Body of pancreas (tissue), 4 donors: ENCODE data around the gene KIAA0586.

Experiments used
- POLR2A ChIP-seq, 3 donors: fragments of 450-650 bp; IDR thresholded peaks; one replicate each; pipeline ENCODE4 v1.6.1; 2016; ENCODE audit warnings: antibody characterized with exemption in 3 of 3, mild to moderate bottlenecking in 2 of 3
- TF ChIP-seq, protein P1 (sequence below), 7 experiments: fragments of 450-650 bp in 4 of 7; fragments of 200-600 bp in 3 of 7; sonication (generic) in 3 of 7; IDR thresholded peaks; one replicate each; pipeline ENCODE4 v1.5.1; 2016 to 2019; ENCODE audit warnings: antibody characterized with exemption in 7 of 7

- TF ChIP-seq, protein P1, sequence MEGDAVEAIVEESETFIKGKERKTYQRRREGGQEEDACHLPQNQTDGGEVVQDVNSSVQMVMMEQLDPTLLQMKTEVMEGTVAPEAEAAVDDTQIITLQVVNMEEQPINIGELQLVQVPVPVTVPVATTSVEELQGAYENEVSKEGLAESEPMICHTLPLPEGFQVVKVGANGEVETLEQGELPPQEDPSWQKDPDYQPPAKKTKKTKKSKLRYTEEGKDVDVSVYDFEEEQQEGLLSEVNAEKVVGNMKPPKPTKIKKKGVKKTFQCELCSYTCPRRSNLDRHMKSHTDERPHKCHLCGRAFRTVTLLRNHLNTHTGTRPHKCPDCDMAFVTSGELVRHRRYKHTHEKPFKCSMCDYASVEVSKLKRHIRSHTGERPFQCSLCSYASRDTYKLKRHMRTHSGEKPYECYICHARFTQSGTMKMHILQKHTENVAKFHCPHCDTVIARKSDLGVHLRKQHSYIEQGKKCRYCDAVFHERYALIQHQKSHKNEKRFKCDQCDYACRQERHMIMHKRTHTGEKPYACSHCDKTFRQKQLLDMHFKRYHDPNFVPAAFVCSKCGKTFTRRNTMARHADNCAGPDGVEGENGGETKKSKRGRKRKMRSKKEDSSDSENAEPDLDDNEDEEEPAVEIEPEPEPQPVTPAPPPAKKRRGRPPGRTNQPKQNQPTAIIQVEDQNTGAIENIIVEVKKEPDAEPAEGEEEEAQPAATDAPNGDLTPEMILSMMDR (IDR thresholded peaks at IDR 0.05), result no peak
- TF ChIP-seq POLR2A (IDR thresholded peaks at IDR 0.05), result no peak
Observed at GRCh38 chr14:58465421-58465820, 37.9 kb downstream of the KIAA0586 start.
